SH-SY5Y (cell line): ENCODE measurements around the gene OR10A2.

Experiments
- GATA2 ChIP-seq: IDR thresholded peaks from 2 replicates; pipeline ENCODE4 v1.6.1; 2011; ENCODE audit warnings: mild to moderate bottlenecking, low read depth, low read length
- GATA3 ChIP-seq: IDR thresholded peaks from 2 replicates; pipeline ENCODE4 v1.6.1; 2011; ENCODE audit warnings: low read depth, mild to moderate bottlenecking, low read length, moderate library complexity

OR10A2 gene

GRCh38 chr11:6871278-6871677 is 8.4 kb downstream of the OR10A2 start:
- TF ChIP-seq GATA2 (no peak), GATA3 (no peak)

DNA sequence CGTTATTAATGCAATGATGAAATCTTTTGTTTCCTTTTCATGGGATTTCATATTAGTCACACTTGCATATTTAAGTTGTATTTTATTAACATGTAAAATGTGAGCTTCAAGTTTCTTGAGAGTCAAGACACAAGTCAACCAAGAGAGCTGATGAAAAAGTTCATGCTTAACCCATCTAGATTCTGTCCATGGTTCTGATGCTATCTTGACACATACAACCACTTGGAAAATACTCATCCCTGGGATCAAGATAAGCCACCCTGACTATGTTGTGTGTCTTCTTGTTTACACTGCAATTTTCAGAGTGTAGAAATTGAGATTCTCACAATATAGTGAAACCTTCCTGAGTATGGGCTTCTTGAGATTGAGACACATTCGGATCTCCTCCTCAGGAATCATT is 12.9 kb downstream of the OR10A2 start:
- TF ChIP-seq GATA3, result no peak
- no peak for TF ChIP-seq GATA2

DNA sequence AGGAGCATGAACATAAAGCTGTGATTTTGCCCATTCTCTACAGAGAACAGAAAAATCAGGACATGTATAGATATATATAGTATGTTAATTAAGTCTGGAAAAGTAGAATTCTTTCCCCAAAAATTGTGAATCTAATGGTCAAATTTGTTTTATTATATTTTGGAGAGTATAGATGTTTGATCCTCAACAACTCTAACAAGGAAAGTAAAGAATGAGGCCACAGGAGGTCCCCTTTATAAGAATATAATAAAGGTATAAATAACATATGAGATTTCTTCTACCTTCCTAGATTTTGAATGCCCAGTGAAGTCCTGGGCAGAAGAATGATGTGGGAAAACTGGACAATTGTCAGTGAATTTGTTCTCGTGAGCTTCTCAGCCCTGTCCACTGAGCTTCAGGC is 13.5 kb downstream of the OR10A2 start, which contains the start of gene OR10A4:
OR10A4 (plus strand) TSS at position 301 of the 400 bp plus-strand sequence; CDS start at position 324, 23 bp downstream.
- TF ChIP-seq GATA3 (no peak), GATA2 (no peak)

DNA sequence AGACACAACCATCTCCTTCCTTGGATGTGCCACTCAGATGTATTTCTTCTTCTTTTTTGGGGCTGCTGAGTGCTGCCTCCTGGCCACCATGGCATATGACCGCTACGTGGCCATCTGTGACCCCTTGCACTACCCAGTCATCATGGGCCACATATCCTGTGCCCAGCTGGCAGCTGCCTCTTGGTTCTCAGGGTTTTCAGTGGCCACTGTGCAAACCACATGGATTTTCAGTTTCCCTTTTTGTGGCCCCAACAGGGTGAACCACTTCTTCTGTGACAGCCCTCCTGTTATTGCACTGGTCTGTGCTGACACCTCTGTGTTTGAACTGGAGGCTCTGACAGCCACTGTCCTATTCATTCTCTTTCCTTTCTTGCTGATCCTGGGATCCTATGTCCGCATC is 14.1 kb downstream of the OR10A2 start:
- no peak for TF ChIP-seq GATA3
- no peak for TF ChIP-seq GATA2

GRCh38 chr11:6882751-6883150 is 19.9 kb downstream of the OR10A2 start:
- TF ChIP-seq GATA3 (no peak), GATA2 (no peak)

DNA sequence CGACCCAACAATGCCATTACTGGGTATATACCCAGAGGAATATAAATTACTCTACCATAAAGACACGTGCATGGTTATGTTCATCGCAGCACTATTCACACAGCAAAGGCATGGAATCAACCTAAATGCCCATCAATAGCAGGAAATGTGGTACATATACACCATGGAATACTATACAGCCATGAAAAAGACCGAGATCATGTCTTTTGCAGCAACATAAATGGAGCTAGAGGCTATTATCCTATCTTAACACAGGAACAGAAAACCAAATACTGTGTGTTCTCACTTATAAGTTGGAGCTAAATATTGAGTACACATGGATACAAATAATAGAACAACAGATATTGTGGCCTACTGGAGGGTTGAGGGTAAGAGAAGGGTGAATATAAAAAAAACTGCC is 26.0 kb downstream of the OR10A2 start:
- TF ChIP-seq GATA3 (no peak), GATA2 (no peak)

DNA sequence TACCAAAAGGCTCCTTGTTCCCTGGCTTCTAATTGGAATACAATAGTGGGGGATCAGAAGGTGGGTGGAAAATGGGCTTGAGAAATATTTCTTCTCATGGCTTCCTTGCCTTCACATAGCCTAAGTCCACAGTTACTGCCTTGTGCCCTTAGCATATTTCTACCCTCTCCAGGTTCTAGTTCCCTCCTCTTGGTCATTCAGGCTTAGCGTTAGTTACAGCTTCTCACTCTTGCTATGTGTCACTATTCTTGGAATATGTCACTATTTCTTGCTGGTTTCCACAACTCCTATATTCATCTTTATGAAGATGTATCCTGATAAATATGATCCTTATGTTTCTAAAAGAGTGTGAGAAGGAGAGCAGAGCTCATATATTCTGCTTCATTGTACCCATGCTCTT is 27.0 kb downstream of the OR10A2 start:
- TF ChIP-seq GATA2, result no peak
- no peak for TF ChIP-seq GATA3

GRCh38 chr11:6892400-6892799 is 29.5 kb downstream of the OR10A2 start, which contains the start of gene OR2D2:
Gene OR2D2 (minus strand): TSS chr11:6892500. CDS start chr11:6892500, 0 bp downstream.
- TF ChIP-seq GATA3 (no peak), GATA2 (no peak)

GRCh38 chr11:6894097-6894496 is 31.2 kb downstream of the OR10A2 start:
- TF ChIP-seq GATA2 (no peak), GATA3 (no peak)

DNA sequence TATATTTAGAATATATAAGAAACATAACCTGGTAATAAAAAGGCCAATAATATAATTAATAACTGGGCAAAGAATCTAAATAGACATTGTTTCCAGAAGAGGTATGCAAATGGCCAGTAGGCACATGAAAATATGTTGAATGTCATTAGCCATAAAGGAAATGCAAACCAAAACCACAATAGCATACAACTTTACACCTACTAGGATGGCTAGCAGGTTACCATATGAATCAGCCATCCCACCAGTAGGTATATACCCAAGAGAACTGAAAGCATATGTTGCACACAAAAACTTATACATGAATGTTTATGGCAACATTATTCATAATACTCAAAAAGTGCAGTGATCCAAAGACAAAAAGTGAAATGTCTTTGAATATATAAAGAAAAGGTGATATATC is 32.2 kb downstream of the OR10A2 start:
- no peak for TF ChIP-seq GATA3
- no peak for TF ChIP-seq GATA2

GRCh38 chr11:6898911-6899310 is 36.1 kb downstream of the OR10A2 start:
- TF ChIP-seq GATA3 (no peak), GATA2 (no peak)

- TF ChIP-seq GATA2 (no peak), GATA3 (no peak)
Observed at GRCh38 chr11:6900327-6900999, 37.6 kb downstream of the OR10A2 start.

DNA sequence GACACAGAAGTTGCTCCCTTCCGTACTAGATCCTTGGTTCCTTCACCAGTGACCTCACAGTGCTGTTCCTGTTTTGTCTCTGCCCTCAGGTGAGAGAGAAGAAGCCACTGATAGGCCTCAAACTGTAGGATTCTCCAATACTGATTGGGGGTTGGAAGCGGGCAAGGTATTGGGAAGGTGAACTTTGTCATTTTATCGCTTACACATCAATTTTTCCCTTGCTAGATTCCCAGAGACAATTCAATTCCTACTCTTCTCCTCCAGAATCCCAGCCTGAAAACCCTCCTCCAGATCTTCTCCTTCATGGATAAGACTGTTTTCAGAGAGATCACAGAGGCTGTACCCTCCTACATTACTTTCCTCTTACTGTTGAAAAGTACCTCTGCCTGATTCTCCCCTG is 48.5 kb downstream of the OR10A2 start:
- TF ChIP-seq GATA2 (no peak), GATA3 (no peak)

DNA sequence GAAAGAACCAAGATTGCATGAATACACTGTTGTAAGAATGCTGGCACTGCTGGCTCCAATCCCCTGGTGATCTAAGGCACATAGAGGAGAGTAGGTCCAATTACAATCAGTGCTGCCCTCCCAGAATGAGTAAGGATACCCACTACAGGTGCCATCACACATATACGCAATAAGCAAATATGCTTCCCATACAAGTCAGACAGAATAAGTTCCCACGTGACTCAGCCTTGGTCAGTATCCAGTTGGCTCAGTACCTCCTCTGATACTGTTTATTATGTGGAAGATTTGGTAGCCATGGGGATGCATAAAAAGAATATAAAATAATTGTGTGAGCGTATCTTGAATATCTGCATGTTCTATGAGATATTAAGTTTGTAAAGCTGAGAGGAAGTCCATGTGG is 49.1 kb downstream of the OR10A2 start:
- no peak for TF ChIP-seq GATA2
- no peak for TF ChIP-seq GATA3

DNA sequence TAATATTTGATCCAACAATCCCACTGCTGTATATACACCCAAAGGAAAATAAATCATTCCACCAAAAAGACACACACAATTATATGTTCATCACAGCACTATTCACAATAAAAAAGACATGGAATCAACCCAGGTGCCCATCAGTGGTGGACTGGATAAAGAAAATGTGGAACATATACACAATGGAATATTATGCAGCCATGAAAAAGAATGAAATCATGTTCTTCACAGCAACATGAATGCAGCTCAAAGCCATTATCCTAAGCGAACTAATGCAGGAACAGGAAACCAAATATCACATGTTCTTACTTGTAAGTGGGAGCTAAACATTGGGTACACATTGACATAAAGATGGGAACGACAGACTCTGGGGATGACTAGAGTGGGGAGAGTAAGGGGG is 56.8 kb downstream of the OR10A2 start:
- no peak for TF ChIP-seq GATA2
- TF ChIP-seq GATA3, result no peak
